Amniotic stem cell (primary cell): Measurements from ENCODE around the gene G0S2.

Experiments used
- DNase-seq: peaks from one replicate; lab custom pipeline; 2025; lab: John Stamatoyannopoulos, UW

Gene G0S2

DNA sequence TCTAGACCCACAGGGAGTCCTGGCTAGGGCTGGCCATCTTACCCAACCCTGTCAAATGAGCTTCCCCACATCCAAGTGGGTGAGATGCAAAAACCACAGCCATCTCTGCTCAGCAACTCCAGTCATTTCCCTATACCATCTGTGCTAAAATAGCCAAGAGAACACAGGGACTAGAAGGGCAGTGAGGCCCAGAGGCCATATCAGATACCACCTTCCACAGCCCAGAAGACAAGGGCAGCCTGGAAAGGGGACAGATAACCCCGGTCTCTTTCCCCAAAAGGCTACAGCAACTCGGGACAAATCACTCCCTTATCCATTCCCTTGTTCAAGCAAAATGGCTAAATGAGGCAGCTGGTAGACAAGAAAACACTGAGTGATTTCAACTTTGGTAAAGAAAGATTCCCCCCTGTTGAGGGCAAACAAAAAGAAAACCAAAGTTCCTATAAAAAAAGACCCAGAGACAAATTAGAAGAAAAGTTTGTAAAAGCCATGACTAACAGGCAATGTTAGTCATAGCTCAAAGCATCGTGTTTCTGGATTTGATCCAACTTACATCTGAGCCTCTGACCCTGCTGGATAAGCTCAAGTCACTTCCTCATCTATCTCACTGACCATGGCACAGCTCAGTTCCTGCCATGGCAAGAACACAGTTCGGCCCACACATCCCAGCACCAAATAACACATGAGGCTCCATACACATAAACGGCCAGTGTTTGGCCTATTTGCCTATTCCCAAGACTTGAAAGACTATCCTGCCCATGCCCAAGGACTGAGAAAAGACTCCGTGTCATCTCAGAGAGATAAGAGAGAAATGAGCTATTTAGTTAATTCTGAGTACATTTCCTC lies 26.1 kb upstream of the G0S2 start:
- peak; percentile 62 for DNase-seq

DNA sequence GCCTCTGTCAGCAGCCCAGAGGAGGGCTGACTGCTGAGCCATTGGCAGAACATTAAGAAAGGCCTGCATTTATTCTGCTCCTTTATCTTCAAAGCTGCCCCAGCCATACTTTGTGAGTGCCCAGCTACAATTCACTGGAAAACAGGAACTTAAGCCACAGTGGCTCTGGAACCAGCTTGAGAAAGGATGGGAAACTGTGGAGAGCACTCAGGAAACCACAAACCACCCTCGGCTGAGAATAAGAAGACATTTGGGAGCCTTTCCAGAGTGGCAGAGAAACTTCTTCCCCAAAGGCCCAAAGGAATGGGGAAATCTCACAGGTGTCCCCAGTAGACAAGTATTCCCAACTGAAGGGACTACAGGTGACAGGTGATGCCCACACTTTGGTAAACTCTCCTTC lies 24.8 kb upstream of the G0S2 start:
- no peak for DNase-seq

DNA sequence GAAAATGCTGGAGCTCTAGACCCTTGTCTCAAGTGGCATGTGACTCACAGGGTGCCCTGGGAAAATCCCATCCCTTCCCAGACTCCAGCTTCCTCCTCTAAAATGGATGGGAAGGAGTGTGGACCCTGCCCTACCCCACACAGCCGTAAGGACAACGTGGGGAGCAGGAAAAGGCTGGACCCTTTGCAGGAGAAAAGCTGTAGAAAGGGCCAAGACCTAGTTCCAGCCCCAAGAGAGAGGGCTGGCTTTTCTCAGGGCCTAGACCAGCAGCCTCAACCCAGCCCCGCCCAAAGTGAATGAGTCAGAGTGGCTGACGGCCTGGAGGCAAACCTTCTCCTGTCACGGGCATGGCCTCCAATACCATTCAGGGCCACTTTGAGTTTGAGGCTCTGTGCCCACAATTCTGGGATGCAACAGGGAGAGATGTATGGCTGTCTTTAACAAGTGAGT lies 24.0 kb upstream of the G0S2 start:
- DNase-seq: peak; percentile 59

DNA sequence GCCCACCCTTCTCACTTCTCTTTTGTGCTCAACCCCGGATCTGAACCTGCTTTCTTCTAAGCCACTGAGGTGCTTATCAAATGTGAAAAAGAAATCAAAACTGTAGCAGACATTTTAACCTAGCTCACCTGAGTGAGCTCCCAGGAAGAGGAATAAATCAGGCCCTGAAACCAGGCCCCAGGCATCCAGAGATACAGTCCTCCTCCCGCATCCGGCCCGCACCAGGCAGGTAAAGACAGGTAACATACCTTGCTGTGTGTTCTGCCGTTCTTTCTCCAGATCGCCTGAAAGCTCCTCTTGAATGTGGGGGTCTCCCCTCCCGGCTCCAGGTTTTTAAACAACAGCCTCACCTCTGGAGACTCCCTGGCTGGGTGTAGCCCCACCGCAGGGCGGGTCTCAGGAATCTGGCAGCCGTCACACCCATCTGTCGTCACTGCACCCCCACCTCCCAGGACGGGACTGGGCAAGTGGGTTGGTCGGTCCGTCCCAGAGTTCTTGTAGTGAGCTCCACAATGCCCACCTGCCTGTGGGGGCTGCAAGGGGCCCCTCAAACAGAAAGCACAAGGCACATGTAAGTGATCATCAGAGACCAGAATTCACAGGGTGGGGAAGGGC lies 23.0 kb upstream of the G0S2 start, which contains the start of gene LAMB3:
Gene LAMB3, minus strand, starts transcription at position 305 of the 615 bp plus-strand sequence. CDS start 1,481 bp downstream, outside the sequence.
- no peak for DNase-seq

DNA sequence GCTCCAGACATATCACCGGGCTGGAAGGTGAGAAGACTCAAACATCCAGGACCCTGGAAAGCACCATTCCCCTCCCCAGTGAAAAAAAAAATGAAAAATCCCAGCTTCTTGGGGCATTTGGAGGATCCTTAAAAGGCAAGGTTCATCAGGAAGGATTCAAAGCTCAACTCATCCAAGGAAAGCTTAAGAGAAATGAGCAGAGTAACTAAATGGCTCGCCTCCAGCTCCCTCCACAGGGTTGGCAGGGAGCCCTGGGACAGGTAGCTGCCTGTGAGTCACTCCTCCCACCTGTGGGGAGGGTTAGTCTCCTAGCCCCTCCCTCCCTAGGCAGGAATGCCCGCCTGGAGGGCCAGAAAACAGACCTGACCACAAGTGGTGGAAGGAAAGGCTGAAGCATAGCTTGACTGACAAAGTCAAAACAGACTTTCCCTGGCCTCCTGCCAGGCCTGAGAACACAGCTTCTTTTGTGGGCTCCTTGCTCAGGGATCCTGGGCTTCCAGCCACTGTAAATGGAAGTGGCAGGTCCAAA lies 22.3 kb upstream of the G0S2 start:
- no peak for DNase-seq

DNA sequence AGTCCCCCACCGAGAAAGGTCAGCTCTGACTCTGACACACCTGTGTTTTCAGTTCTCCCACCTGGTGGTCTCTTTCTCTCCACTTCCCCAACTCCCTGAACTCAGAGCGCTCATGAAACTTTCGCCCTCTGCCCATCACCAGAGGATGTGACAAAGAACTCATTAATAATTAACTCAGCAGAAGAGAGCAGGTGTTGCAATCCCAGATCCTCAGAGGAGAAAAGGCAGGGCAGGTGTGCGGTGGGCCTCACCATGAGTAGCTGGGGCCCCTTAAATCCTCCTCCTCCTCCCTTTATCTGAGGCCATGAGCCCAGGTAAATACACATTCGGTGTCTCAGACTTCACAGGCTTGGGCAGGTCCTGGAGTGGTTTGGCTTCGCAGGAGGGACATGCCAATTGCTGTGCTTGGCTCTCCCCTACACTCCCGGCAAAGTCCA lies 21.3 kb upstream of the G0S2 start:
- no peak for DNase-seq

DNA sequence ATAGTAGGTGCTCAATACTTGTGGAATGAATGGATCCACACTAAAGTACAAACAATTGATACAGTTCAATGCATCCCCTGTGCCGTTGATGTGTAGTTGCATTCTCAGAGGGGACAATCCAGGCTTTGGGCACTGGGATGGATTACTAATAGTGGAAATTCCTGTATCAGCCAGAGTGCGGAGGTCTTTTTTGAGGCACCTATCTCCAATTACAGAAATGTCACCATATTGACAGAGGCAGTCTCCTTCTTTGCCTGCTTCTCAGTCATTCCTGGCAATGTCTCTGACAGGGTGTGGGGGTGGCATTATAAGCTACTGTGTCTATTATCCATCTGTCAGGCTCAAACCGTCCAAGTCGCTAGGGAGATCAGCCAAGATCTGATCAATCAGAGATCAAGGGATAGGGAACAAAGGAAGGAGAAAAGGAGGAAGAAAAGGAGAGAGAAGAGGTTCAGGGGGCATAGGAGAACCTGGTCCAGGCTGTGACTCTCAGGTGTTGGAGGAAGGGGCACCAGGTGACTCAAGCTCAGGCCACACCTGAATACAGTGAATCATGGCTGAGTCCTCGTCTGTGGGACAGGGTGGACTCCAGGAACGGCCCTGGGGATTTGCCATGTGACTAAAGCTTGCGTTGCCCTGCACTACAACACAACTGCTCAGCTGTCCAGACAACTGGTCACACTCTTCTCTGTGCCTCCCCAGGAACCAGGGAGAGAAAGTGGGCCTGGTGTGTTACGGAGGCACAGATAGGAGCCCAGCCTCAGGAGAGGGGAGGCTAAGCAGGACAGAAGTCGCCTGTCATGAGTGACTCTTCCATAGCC lies 19.6 kb upstream of the G0S2 start:
- DNase-seq: no peak

DNA sequence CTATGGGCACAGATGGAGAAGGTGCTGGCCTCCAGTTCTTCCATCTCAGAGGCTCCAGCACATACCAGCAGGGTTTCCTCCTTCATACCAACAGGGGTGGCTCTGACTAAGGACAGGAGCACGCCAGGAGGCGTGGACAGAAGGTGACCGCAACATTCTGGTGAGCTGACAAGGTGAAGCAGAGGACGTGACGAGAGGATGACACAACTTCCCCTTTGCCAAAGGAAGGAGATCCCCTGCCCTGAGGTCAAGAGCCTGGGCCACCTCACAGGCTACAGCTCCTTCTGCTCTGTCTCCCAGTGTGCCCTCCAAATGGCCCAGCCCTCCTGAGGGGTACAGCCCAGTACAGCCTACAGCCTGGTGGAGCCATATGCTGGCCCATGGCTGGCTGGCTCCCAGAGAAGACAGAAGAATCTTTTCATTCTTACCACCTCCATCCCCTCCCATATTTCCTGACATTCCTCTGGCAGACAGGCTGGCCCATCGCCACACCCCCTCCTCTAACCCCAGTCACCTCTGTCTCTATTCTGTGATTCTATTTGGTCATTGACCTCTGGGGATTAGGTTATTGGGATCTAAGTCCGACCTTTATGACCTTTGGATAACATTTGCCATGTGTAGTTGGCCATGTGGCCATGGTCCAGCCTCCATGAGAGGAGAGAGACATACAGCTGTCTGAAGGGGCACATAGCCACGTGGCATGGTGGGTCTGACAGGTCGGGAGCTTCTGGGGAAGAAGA lies 17.9 kb upstream of the G0S2 start:
- DNase-seq: no peak

DNA sequence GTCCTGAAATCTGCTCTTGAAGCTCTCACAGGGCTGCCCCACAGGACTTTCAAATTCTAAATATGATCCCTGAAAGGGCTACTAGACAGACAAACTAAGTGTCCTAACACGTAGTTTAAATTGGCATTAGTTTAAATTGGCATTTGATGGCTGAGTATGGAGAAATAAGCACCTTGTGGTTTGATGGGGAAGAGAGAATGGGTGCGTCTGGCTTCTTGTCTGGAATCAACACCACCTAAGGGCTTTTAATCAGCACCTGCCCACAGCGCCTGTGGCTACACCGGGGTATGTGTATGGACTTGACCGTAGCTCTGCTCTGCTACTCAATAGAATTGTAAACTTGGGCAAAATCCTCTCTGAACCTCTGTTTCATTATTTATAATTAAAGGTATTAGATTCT lies 17.3 kb upstream of the G0S2 start:
- no peak for DNase-seq

DNA sequence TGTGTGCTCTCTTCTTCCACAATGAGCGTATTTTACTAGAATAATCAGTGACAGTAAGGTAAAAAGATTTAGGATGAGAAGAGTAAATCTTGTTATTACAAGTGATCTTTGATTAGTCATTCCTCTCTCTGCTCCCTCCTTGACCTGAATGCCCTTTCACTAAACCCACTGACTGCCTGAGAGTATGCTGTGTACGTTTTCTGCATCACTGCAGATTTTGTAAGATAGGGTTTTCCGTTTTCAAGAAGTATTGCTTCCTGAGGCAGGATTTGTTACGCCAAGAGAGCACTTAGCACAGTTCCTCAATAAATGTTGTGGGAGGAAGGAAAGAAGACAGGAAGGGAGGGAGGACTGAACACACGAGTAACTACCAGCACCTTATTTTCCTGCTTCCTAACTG lies 15.3 kb upstream of the G0S2 start:
- no peak for DNase-seq

DNA sequence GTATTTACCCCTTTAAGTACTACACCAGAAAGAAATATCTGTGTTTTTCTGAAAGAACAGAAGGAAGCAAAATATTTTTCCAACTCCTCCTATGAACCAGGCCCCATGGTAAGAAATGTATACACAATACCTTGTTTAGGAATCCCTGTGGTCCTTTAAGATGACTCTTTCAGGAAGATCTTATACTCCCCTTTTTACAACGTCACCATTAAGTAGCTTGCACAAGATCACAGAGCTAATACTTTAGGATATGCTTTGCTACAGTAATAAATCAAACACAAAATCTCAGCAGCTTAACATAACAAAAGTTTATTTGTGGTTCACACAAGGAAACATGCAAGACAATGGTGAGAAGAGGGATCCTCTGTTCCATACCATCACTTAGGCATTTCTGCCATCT lies 14.1 kb upstream of the G0S2 start:
- no peak for DNase-seq

DNA sequence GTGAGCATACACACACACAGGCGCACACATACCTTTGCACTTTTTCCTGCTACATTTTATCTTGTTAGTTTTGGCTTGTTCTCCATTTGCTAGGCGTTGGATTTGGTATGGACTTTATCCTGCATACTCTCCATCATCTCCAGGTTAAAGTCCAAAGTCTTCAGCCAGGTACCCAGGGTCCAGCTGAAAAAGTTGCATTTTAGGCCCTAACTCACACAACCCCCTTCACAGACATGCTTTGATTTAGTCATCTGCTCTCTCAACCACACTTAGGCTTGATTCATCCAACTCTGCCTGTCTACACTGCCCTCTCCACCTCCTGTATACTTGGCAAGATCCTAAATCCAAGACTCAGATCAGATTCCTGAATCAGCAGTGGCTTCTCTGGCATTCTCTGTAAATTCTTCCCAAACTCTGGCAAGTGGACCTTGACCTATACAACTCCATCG lies 12.3 kb upstream of the G0S2 start:
- no peak for DNase-seq

DNA sequence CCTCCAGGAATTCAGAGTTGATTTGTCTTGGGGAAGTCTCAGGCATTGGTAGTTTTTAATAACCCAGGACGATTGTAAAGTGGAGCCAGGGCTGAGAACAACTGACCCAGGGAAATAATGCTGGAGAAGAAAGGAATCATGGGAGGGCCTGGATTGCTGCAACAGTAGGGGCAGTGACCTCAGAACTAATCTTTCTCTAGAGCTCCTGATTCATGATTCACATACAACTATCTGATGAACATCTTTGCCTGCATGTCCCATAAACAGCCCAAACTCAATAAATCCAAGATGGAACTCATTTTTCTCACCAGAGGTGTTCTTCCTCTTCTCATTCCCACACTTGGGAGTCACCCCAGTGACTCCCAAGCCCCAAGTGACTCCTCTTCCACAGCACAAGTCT lies 8.1 kb upstream of the G0S2 start:
- DNase-seq: no peak

DNA sequence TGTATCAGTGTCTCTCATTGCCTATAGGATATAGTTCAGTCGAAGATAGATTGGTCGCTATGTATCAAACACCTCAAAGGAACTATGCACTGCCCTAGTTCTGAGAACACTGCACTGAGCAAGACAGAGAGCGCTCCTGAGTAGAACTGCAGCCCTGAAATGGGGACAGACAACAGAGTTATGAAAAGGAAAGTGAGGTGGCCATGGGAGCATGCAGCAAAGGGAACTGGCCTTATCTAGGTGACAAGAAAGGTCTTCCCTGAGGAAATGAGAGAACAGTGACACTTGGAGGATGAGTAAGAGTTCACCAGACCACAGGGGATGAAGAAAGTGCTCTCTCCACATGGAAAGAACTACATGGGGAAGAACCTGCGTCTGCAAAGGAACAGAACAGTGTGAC lies 7.5 kb upstream of the G0S2 start:
- no peak for DNase-seq

DNA sequence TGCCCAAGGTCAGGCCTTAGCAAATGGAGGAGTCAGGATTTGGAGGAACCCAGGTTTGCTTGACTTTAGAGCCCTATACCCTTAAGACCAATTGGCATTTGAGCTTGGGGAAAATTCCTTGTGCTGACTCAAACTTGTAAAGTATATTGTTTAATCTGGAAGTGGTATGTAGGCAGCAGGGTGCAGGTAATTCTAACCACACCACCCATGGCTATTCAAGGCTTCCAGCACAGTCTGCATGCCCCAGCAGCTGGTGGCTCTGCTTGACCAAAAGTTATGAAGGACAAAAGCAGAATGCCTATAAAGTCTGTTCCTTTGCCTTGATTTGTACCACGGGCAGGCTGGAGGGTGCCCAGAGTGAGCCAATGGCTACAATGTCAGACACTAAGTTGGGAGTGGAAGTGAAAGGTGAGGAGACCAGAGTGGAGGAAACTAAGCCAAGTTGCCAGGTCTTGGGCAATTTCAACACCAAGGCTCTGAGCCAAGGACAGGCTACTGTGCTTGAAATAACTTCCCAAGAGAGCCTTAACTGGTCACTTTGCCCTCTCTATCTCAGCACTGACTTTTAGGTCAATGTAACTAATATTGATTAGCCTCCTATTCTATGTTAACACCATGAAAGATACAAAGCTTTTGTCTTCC lies 4.7 kb upstream of the G0S2 start:
- DNase-seq: no peak

DNA sequence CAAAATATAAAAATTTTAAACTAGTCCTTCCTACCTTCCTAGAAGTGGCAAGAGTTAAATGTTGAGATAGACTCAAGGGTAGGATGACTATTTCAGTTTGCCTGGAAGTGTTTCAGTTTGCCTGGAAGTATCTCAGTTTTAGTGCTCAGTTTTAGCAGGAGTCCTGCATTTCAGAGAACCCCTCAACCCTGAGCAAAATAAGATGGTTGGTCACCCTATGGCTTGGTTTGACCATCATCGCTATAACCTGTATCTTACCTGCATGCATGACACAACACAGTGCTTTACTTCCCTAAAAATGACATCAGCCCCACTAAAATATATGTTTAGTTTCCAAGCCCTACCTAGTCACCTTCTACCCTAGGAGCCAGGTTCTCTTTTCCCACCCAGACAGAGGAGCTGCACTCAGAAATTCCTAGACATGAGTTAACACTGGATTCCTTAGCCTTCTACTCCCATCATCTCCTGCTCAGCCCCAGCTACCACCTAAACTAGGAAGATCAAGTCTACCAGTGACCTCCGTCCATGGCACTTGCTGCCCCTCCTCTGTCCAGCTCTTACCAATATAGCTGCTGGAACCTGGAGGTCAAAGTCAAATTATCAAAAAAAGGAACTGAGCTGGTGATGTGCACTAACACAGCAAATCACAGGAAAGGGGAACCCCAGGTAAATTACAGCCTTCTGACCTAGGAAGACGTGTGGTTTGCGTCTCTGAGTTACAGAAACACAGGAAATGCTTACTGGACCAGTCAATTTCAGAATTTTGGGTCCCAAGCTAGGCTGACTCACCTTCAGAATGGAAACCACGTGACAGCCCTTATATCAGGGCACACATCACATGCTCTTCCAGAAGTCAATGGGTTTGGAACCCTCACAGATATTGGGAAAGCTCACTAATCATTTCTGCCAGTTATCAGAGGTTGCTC lies 2.2 kb upstream of the G0S2 start:
- DNase-seq: no peak

DNA sequence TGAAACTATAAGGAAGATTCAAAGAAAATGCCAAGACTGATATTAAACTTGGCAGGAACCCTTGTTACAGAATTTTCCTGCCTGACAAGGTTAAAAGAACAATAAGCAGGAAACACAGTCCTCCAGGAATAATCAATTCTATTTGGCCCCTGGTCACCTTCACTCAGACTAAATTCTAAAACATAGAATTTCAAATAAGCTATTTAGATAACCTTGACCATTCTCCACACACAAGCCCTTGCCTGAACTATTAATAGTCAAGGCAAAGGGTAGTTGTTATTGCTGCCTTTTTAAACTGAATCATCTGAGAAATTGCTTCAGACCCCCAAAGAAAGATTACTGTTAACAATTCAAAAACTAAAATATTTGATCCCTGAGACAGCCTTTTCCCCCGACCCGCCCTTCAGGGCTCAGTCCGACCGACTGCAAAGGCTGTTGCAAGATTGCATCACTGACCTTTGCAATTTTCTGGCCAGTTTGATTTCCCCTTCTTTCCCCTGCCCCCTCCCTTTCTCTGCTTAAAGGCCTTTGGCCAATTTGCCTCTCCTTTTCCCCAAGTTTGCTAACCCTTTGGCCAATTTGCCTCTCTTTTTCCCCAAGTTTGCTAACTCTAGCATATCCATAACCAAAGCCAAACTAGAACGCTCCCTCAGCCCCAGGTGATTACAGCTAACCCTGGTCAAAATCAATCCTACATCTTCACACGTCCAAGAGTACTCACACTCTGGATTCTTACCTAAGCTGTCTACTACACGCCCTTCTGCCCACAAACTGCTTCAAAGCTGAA lies 1.4 kb upstream of the G0S2 start:
- DNase-seq: no peak

DNA sequence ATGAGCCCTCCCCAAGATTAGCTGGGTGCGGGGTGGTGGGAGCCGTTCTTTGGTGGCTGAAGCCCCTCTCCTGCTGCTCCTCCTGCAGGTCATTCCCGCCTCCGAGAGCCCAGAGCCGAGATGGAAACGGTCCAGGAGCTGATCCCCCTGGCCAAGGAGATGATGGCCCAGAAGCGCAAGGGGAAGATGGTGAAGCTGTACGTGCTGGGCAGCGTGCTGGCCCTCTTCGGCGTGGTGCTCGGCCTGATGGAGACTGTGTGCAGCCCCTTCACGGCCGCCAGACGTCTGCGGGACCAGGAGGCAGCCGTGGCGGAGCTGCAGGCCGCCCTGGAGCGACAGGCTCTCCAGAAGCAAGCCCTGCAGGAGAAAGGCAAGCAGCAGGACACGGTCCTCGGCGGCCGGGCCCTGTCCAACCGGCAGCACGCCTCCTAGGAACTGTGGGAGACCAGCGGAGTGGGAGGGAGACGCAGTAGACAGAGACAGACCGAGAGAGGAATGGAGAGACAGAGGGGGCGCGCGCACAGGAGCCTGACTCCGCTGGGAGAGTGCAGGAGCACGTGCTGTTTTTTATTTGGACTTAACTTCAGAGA lies 448 bp downstream of the G0S2 start:
- no peak for DNase-seq
